Panc1 (cell line): ENCODE data around the gene KIF26A.

Experiments used
- CTCF ChIP-seq: fragments of 450-650 bp; IDR thresholded peaks from 2 replicates; pipeline ENCODE4 v1.5.1; 2017; ENCODE audit warnings: mild to moderate bottlenecking
- REST ChIP-seq, 2 experiments: IDR thresholded peaks; 2 replicates each; pipeline ENCODE4 v1.6.1; 2011 to 2012; ENCODE audit warnings: low read depth in 2 of 2, control low read depth in 1 of 2, low read length in 1 of 2, mild to moderate bottlenecking in 1 of 2, moderate library complexity in 1 of 2; ENCODE audit not compliant: insufficient read depth in 1 of 2
- SIN3A ChIP-seq: IDR thresholded peaks from 2 replicates; pipeline ENCODE4 v1.6.1; 2012; ENCODE audit warnings: low read depth, mild to moderate bottlenecking, low read length, moderate library complexity, borderline replicate concordance; ENCODE audit not compliant: insufficient read depth

- TF ChIP-seq CTCF, result no peak
- TF ChIP-seq REST (IDR thresholded peaks at IDR 0.05; ENCODE audit: insufficient read depth in 1 of 2, low read depth in 2 of 2, low read length in 1 of 2), result no peak
- no peak for TF ChIP-seq SIN3A
Measured at GRCh38 chr14:104161602-104162367, 23.4 kb downstream of the KIF26A start.
